CD4-positive, alpha-beta T cell (primary cell): ENCODE measurements around the gene SELE. TPM values are rescaled to one million over a fixed set of nuclear protein-coding genes. Genes with fewer than 3 reads are reported as not detected.

Experiments used
- ATAC-seq: fragments of 200-7000 bp; cut with Tn5 transposase; one replicate; pipeline ENCODE4 v1.10.0; 2022; ENCODE audit warnings: mild to moderate bottlenecking; ENCODE audit not compliant: poor library complexity
- CTCF ChIA-PET: fragments of 350-600 bp; sonication (Branson Sonifier 250); formaldehyde crosslinking; loops from one replicate; lab custom pipeline; 2021; ENCODE audit warnings: antibody characterized with exemption, inconsistent platforms; lab: Charles Lee
- POLR2A ChIA-PET: fragments of 350-600 bp; sonication (Branson Sonifier 250); formaldehyde crosslinking; loops from one replicate; lab custom pipeline; 2021; ENCODE audit warnings: antibody characterized with exemption, inconsistent platforms; lab: Charles Lee
- DNase-seq, 14 experiments: peaks; one replicate each; pipeline ENCODE4 v3.0.0-alpha.2; 2013 to 2020; ENCODE audit warnings: mixed read lengths in 2 of 14
- H3K27ac ChIP-seq, 2 donors: one replicate each; pipeline versions ENCODE4 v1.5.1 to v1.7.0; 2013; ENCODE audit warnings: low read length in 2 of 2, low read depth in 1 of 2, mild to moderate bottlenecking in 1 of 2
- H3K27me3 ChIP-seq, 2 experiments: 1 replicate in 1 of 2; 2 replicates in 1 of 2; pipeline versions ENCODE4 v1.6.1 to v1.7.0; 2013; ENCODE audit warnings: low read length in 2 of 2, control low read depth in 1 of 2, mild to moderate bottlenecking in 1 of 2, moderate library complexity in 1 of 2; ENCODE audit not compliant: insufficient read depth in 2 of 2, control insufficient read depth in 1 of 2
- H3K36me3 ChIP-seq: one replicate; pipeline ENCODE4 v1.6.1; 2013; ENCODE audit warnings: low read length, control low read depth; ENCODE audit not compliant: insufficient read depth
- H3K4me1 ChIP-seq: one replicate; pipeline ENCODE4 v1.6.1; 2013; ENCODE audit warnings: low read length, control low read depth; ENCODE audit not compliant: insufficient read depth
- H3K4me3 ChIP-seq: one replicate; pipeline ENCODE4 v1.5.1; 2013; ENCODE audit warnings: mild to moderate bottlenecking, low read length, moderate library complexity
- H3K9me3 ChIP-seq, 2 experiments: 1 replicate in 1 of 2; 2 replicates in 1 of 2; pipeline versions ENCODE4 v1.6.1 to v1.7.0; 2013; ENCODE audit warnings: low read length in 2 of 2, mild to moderate bottlenecking in 2 of 2, control low read depth in 1 of 2, moderate library complexity in 1 of 2; ENCODE audit not compliant: control insufficient read depth in 1 of 2, insufficient read depth in 1 of 2
- H3K27ac Mint-ChIP-seq: one replicate; pipeline ENCODE4 v1.8.0; 2020; ENCODE audit warnings: mixed read lengths
- H3K27me3 Mint-ChIP-seq: one replicate; pipeline ENCODE4 v1.8.0; 2021; ENCODE audit warnings: mixed read lengths
- H3K36me3 Mint-ChIP-seq: one replicate; pipeline ENCODE4 v1.8.0; 2021; ENCODE audit warnings: low read depth, mixed read lengths
- H3K4me1 Mint-ChIP-seq: one replicate; pipeline ENCODE4 v1.8.0; 2021; ENCODE audit warnings: low read depth, mixed read lengths
- H3K4me3 Mint-ChIP-seq: one replicate; pipeline ENCODE4 v1.8.0; 2020; ENCODE audit warnings: mild to moderate bottlenecking, mixed read lengths
- H3K9me3 Mint-ChIP-seq: one replicate; pipeline ENCODE4 v1.8.0; 2020; ENCODE audit warnings: mixed read lengths
- intact Hi-C, 2 experiments: fragments of 100-400 bp; cut with DNase I in 1 of 2; cut with micrococcal nuclease in 1 of 2; formaldehyde crosslinking; loops; one replicate each; pipeline versions ENCODE4 v1.15.1 to v1.9.0; 2023 to 2025; cut with DNase I, micrococcal nuclease
- total RNA-seq, 174 experiments: library from RNA in 2 of 174; stranded (reverse) in 2 of 174; gene quantifications; one replicate each; pipeline ENCODE4 v1.2.3 and lab custom pipeline; 2021 to 2026
- TF ChIP-seq, protein P1 (sequence below): fragments of 200-600 bp; IDR thresholded peaks from one replicate; pipeline ENCODE4 v1.8.0; 2022; ENCODE audit warnings: antibody characterized with exemption, mild to moderate bottlenecking

The SELE gene
- total RNA-seq, 2 experiments from 2014 or later: not detected

DNA sequence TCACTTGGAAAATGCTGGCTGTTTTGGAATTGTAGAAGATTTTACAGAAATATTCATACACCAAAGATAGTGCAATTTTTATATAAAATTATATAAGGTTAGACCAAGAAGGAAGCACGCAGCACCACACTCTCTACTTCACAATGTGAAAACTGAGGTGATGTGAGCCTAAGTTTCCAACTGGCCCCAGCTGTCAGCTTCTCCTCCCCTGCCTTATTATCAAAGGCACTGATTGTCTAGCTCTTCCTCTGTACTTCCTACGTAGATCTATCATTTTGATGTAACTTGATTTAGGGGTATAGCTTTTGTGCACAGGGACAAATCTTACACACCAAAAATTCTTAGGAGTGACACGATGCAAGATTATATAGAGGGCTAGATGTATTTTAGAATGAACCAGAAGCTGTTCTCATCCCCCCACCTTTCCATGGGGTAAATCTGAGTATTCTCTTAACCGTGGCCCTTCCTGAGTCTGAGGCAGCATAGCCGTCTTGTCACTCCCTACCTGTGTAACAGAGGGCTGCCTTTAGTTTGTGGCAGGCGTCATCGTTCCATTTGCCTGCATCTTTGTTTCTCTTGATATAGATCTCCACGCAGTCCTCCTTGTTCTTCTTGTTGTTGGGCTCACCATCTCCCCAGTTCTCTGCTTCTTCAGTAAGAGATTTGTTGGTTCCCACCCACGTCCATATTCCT, 25.8 kb downstream of the SELE start:
- Mint-ChIP-seq H3K4me1 (peaks cover 59% of the 10 kb centered on the region), H3K27ac (no peak overlapping the region), H3K27me3 (no peaks in the 10 kb centered on the region), H3K36me3 (peaks cover 81% of the 10 kb centered on the region), H3K9me3 (no peaks in the 10 kb centered on the region), H3K4me3 (peak overlapping the region; percentile 93)
- peak overlapping the region; percentile 58 for H3K4me3 ChIP-seq
- POLR2A ChIA-PET: interaction anchor here (0.7 to 9.5 kb wide), 6 partner anchors 8 to 122 kb away, joined by 3 to 147 read pairs (median 9); partner anchors contain the start of genes F5 and METTL18
- no peaks in the 10 kb centered on the region for H3K9me3 ChIP-seq
- H3K36me3 ChIP-seq: peaks cover 53% of the 10 kb centered on the region
- DNase-seq (peak in 8 of 14 experiments; percentile 13 to 47 (median 39)), ATAC-seq (peak; percentile 63)
- CTCF ChIA-PET: interaction anchor here (0.8 to 6.1 kb wide), 3 partner anchors 15 to 122 kb away, joined by 3 to 34 read pairs (median 7); partner anchors contain the start of gene F5
- H3K4me1 ChIP-seq: peaks cover 20% of the 10 kb centered on the region
- TF ChIP-seq, protein P1, sequence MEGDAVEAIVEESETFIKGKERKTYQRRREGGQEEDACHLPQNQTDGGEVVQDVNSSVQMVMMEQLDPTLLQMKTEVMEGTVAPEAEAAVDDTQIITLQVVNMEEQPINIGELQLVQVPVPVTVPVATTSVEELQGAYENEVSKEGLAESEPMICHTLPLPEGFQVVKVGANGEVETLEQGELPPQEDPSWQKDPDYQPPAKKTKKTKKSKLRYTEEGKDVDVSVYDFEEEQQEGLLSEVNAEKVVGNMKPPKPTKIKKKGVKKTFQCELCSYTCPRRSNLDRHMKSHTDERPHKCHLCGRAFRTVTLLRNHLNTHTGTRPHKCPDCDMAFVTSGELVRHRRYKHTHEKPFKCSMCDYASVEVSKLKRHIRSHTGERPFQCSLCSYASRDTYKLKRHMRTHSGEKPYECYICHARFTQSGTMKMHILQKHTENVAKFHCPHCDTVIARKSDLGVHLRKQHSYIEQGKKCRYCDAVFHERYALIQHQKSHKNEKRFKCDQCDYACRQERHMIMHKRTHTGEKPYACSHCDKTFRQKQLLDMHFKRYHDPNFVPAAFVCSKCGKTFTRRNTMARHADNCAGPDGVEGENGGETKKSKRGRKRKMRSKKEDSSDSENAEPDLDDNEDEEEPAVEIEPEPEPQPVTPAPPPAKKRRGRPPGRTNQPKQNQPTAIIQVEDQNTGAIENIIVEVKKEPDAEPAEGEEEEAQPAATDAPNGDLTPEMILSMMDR: no peak
- no peaks in the 10 kb centered on the region for H3K27me3 ChIP-seq
- H3K27ac ChIP-seq: peak overlapping the region; percentile 32 to 74
- intact Hi-C loops: loop anchor here (5.0 to 10.0 kb wide), 4 partner anchors 184 to 343 kb away; partner anchors contain the start of genes BLZF1 (in 2 of the 2), NME7 (in 2 of the 2), SCYL3 (in 1 of the 2) and SLC19A2 (in 1 of the 2)

GRCh38 chr1:169704797-169705196, 29.1 kb downstream of the SELE start:
- Histone ChIP-seq H3K27me3 (no peaks in the 10 kb centered on the region), H3K27ac (peak overlapping the region; percentile 8 to 56), H3K4me1 (peaks cover 46% of the 10 kb centered on the region), H3K9me3 (no peaks in the 10 kb centered on the region), H3K36me3 (peaks cover 80% of the 10 kb centered on the region), H3K4me3 (peak overlapping the region; percentile 25)
- no peak for ATAC-seq
- H3K4me3 Mint-ChIP-seq: peak overlapping the region; percentile 93
- CTCF ChIA-PET: no interaction called here
- no peak for DNase-seq
- peaks cover 97% of the 10 kb centered on the region for H3K36me3 Mint-ChIP-seq
- intact Hi-C loops: loop anchor here (5.0 to 10.0 kb wide), 4 partner anchors 188 to 340 kb away; partner anchors contain the start of genes BLZF1 (in 2 of the 2), NME7 (in 2 of the 2), SCYL3 (in 1 of the 2) and SLC19A2 (in 1 of the 2)
- TF ChIP-seq, protein P1: no peak
- H3K27ac Mint-ChIP-seq: no peak overlapping the region
- H3K27me3 Mint-ChIP-seq: no peaks in the 10 kb centered on the region
- H3K4me1 Mint-ChIP-seq: peaks cover 81% of the 10 kb centered on the region
- POLR2A ChIA-PET: interaction anchor here (1.2 to 9.5 kb wide), 3 partner anchors 10 to 102 kb away, joined by 3 to 147 read pairs (median 102); no protein-coding TSS in a partner anchor
- H3K9me3 Mint-ChIP-seq: no peaks in the 10 kb centered on the region

GRCh38 chr1:169701261-169702005, 32.4 kb downstream of the SELE start:
- peak in 3 of 14 experiments; percentile 50 to 60 (median 56) for DNase-seq
- CTCF ChIA-PET: interaction anchor here (1.1 to 5.3 kb wide), 4 partner anchors 11 to 115 kb away, joined by 3 to 21 read pairs (median 4); partner anchors contain the start of gene F5
- POLR2A ChIA-PET: interaction anchor here (0.7 to 5.3 kb wide), 9 partner anchors 8 to 334 kb away, joined by 3 to 72 read pairs (median 4); partner anchors contain the start of genes F5 and NME7
- no peaks in the 10 kb centered on the region for H3K9me3 Mint-ChIP-seq
- TF ChIP-seq, protein P1: no peak
- H3K27me3 Mint-ChIP-seq: no peaks in the 10 kb centered on the region
- H3K4me3 ChIP-seq: peak overlapping the region; percentile 6
- peaks cover 65% of the 10 kb centered on the region for H3K4me1 ChIP-seq
- H3K27ac Mint-ChIP-seq: no peak overlapping the region
- H3K4me3 Mint-ChIP-seq: peak overlapping the region; percentile 71
- H3K36me3 ChIP-seq: peaks cover 85% of the 10 kb centered on the region
- H3K27ac ChIP-seq: peak overlapping the region; percentile 40 to 54
- H3K27me3 ChIP-seq: no peaks in the 10 kb centered on the region
- intact Hi-C loops: loop anchor here (10.0 kb wide), 2 partner anchors 217 to 337 kb away; partner anchors contain the start of genes BLZF1 (in 1 of the 2), NME7 (in 1 of the 2) and SLC19A2 (in 1 of the 2)
- no peaks in the 10 kb centered on the region for H3K9me3 ChIP-seq
- peak; percentile 81 for ATAC-seq
- H3K36me3 Mint-ChIP-seq: peaks cover 97% of the 10 kb centered on the region
- peaks cover 97% of the 10 kb centered on the region for H3K4me1 Mint-ChIP-seq
